ENCODE data around the gene CEP164.
"Not testable (repeated sequence)": the region's sequence is repeated elsewhere in the genome, so short reads cannot be mapped to it uniquely, and the experiment has no call there.

The CEP164 gene

DNA sequence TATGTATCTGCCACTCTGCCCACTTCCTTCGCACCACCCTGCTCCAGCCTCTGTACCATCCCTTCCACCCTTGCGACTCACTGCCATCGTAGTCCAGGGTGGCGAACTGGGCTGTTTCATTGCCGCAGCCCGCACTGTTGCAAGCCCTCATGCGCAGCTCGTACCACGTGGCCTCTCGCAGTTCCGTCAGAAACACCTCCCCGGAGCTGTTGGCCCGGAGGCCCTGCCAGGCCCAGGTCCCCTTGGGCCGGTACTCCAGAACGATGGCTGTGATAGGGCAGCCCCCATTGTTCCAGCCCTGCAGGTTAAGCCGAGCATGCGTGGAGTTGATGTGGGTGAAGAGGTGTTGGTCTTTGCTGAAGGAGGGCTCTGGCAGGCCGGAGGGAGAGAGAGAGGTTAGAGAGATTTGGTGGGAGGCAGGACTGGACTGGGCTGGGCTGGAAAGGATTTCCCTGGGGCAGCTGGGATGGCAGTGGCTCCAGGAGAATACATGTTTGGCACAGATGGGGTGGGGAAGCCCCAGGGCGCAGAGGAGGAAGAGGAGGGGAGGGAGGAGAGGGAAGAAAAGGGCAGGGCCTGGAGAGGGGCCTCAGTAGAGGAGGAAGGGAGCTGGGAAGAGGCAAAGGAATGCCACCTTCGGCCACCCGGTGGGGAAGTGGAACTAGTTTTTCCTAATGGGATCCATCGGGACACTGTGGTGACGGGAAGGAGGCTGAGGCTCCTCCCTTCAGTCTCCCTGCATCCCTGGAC is 109.6 kb downstream of the CEP164 start:
- DNase-seq (ENCODE audit: low read depth in 4 of 4, low spot score in 1 of 4) = no peak

DNA sequence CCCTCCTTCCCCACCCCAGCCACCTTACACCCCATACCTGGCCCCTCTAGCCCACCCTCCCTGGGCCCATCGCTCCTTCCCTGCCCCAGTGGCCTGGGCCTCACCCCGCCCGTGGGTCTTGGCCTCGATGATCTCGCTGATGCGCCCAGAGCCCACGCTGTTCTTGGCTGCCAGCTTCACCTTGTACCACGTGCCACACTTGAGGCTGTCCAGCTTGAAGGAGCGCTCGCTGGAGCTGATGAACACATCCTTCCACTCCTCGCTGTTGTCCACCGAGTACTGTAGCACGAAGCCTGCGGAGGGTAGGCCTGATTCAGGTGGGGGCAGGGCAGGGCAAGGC is 110.1 kb downstream of the CEP164 start:
- no peak for DNase-seq (ENCODE audit: low read depth in 4 of 4, low spot score in 1 of 4)

- DNase-seq (ENCODE audit: low read depth in 4 of 4, low spot score in 1 of 4) = no peak
These were observed 110.8 kb downstream of the CEP164 start for GRCh38 chr11:117438371-117439000.

GRCh38 chr11:117439256-117439655 is 111.6 kb downstream of the CEP164 start:
- DNase-seq (ENCODE audit: low read depth in 4 of 4, low spot score in 1 of 4) = no peak

DNA sequence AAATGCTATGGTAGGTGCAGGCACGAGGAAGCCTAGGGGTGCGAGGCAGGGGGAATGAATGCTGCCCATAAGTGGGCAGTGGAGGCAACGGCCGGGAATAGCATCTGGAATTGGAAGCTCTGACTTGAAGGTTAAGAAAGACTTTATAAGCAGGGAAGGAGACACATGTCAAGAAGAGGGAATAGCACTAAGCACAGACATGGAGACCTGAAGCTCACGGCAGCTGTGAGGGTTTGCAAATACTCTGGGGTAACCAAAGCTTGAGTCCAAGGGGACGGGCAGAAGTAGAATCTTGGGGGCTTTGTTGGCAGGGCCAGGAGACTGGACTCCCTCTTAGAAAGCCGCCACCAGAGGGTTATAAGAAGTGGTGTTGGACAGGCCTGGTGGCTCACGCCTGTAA is 112.6 kb downstream of the CEP164 start:
- no peak for DNase-seq (ENCODE audit: low read depth in 4 of 4, low spot score in 1 of 4)

- no peak for DNase-seq (ENCODE audit: low read depth in 4 of 4, low spot score in 1 of 4)
These were observed 113.7 kb downstream of the CEP164 start for GRCh38 chr11:117441146-117441975.

- no peak for DNase-seq (ENCODE audit: low read depth in 4 of 4, low spot score in 1 of 4)
These were observed 114.6 kb downstream of the CEP164 start for GRCh38 chr11:117442049-117442868.

DNA sequence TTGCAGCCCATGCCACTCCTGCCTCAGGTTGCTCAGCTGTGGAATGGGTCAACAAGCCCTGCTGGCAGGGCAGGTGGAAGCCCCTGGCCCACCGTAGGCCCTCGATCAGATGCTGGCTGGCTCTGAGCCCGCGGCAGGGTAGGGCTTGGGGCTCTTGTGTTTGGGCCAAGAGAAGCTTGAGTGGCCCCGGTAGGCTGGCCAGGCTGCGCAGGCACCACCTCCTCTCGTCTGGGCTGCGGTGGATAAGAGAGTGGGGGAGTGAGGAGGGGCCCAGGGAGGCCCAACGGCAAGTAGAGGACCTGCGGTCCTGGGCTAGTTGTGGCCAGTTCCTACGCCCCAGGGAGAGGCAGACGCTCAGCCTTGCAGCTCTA is 115.2 kb downstream of the CEP164 start:
- DNase-seq (ENCODE audit: low read depth in 4 of 4, low spot score in 1 of 4) = no peak

DNA sequence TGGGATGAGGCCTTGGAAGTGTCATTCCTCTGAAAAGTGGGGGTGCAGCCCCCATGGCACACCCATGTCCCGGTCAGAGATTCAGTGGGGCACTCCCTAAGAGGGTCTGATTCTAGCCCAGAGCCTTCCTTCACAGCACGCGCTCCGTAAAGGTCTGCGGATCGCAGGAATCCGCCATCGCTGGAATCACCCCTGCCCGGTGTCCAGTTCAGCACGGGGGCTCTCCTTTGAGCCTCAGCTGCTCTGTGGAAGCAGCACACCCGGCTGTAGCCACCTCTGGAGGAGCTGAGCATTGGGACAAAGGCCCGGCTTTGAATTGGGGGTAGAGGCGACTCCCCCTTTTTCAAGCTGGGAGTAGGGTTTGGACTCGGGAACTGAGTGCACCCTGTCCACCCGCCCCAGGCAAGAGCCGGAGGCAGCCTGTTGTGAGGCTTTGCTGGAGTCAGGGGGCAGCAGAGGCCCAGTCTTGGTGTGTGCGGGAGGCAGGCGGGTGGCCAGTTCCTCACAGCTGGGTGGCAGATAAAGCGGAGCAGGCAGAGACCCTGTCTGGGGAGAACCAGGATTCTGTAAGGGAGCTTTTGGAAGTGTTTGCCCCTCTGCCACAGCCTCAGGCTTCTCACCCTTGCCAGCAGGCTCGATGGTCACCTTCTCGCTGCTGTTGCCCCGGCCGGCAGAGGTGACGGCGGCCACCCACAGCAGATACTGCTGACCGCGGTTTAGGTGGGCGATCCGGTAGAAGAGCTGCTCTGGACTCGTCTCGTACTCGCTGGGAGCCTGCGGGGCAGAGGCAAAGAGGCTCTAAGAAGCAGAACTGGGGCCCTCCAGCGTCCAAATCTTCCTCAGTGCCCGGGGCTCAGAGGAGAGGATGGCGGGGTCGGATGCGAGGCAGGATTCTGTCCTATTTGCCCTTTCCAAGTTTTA is 115.9 kb downstream of the CEP164 start:
- no peak for DNase-seq (ENCODE audit: low read depth in 4 of 4, low spot score in 1 of 4)

DNA sequence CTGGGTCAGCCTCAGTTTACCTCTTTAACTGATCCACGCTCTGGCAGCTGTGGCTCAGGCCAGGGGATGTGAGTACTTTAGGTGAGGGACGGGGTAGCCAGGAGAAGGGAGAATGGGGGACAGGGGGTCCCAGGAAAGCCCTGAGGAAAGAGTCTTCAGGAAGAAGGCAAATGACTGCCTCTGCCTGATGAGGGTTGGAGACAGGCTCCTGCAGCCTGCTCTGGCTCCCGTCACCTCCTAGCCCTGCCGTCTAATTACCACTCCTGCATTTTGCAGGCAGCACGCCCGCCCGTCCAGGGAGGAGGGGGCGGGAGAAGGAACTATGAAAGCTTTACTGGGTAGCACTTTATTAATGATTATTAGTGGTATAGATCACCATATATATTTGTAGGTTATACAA is 116.6 kb downstream of the CEP164 start:
- no peak for DNase-seq (ENCODE audit: low read depth in 4 of 4, low spot score in 1 of 4)

DNA sequence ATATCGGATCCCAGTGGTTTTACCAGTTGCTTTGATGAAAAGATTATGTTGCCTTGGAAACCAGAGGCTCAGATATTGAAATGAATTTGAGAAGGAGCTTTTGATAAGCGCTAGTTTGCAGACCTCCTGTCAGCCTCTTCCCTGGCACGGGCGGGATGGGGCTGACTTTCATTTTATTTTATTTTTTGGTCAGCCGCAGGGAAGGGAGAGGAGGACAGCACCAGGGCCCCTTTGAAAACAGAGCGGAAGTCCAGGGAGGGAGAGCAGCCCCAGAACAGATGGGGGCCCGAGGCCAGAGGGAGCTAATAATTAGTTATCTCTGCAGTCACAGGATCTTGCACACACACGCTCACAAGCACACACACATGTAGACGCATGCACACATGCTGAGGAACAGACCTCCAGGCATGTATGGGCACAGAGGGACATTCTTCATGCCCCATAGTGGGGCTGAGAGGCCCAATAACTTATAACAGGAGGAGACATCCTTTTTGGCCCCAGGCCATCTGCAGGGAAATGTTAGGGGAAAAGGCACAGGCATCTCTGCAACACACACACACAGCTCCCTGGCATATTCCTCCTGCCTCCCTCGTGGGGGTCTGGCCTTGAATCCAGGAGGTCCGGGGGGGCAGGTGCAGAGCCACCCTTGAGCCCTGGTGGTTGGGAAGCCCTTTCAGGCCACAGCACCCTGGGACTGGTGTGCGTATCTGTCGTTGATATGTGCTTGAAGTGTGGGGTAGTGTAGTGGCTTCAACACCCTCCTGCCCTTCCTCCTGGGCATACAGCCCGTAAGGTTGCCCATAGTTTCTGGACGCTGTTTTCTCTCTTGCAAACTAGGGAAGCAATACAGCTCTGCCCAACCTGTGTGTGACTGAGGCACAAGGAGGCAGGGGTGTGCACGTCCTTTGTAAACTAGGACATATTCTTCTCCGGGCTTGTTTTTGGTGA is 117.3 kb downstream of the CEP164 start:
- no peak for DNase-seq (ENCODE audit: low read depth in 4 of 4, low spot score in 1 of 4)

- no peak for DNase-seq (ENCODE audit: low read depth in 4 of 4, low spot score in 1 of 4)
These were observed 121.5 kb downstream of the CEP164 start for GRCh38 chr11:117449111-117449693.

DNA sequence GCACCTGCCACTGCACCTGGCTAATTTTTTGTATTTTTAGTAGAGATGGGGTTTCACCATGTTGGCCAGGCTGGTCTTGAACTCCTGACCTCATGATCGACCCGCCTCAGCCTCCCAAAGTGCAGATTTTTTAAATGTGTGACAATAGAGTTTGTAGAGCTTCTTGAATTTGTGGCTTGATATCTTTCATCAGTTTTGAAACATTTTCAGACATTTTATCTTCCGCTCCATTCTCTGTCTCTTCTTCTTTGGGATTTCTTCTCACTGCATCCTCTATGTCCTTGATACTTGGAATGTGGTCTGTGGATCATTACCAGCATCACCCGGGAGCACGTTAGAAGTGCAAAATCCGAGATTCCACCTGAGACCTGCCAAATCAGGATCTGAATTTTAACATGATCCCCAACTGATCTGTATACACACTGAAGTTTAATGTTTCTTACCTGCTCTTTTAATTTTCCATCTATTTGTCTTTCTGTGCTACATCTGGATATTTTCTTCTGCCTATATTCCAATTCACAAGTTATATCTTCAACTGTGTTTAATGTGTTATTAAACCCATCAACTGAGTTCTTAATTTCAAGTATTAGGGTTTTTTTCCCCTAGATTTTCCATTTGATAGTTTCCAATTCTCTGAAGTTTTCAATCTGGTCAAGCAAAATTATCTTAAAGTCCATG is 126.4 kb downstream of the CEP164 start:
- no peak for DNase-seq (ENCODE audit: low read depth in 4 of 4, low spot score in 1 of 4)

DNA sequence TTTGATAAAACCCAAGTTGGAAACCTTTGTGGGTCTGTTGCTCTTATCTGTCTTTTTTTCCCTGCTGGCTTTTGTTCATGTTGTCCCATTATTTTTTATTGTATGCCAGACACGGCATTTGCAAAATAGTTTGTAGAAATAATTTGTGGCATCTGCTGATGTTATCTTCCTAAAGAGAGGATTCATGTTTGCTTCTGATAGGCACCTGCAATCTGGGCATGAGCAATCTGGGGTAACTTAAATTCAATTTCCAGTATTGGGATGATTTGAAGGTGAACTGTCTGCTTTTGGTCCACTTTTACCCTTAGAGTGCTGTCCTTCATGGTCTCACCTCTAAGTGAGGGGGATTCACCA is 126.9 kb downstream of the CEP164 start:
- no peak for DNase-seq (ENCODE audit: low read depth in 4 of 4, low spot score in 1 of 4)

DNA sequence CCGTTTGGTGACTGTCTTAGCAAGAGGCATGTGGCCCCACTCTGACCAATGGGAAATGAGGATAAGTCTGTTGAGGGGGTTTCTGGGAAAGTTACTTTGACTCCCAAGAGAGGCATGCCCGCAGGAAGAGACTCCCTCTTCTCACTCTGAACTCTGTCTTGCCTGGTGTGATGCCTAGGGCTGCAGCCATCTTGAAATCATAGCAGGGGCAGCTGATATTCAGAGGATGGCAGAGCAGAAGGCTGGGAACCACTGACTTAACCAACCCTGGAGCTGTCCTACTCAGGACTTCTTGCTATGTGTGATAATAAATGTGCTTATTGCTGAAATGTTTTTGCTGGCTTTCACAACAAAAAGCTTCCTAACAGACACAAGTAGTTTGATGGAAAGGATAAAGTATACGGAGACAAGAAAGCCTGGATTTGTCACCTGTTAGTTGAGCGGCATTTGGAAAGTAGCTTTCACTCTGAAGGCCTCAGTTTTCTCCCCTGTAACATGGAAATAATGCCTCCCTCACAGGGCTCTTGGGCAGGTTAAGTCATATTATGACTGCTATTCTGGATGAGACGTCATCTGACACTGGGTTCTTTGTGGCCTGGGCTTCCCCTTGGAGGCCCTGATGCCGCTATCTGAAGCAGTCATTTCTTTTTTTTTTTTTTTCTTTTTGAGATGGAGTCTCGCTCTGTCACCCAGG is 128.5 kb downstream of the CEP164 start:
- peak in 1 of 4 experiments; percentile 19 for DNase-seq (ENCODE audit: low read depth in 4 of 4, low spot score in 1 of 4)

DNA sequence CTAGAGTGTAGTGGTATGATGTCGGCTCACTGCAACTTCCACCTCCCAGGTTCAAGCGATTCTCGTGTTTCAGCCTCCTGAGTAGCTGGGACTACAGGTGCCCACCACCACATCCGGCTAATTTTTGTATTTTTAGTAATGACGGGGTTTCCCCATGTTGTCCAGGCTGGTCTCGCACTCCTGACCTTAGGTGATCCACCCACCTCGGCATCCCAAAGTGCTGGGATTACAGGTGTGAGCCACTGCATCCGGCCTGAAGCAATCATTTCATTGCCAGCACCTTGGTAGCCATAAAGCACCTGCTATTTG is 129.0 kb downstream of the CEP164 start:
- not testable (repeated sequence) for DNase-seq (ENCODE audit: low read depth in 4 of 4, low spot score in 1 of 4)

GRCh38 chr11:117457031-117457785 is 129.6 kb downstream of the CEP164 start:
- no peak for DNase-seq (ENCODE audit: low read depth in 4 of 4, low spot score in 1 of 4)
